HCT116 (cell line): ENCODE measurements around the gene TMC2.

Source experiments
- SRF ChIP-seq: IDR thresholded peaks from 2 replicates; pipeline ENCODE4 v1.6.1; 2012; ENCODE audit warnings: low read depth
- TF ChIP-seq, protein P1 (sequence below), 3 experiments: fragments of 200-600 bp in 1 of 3; sonication (generic) in 1 of 3; IDR thresholded peaks in 2 of 3; conservative IDR thresholded peaks in 1 of 3; 2 replicates each; pipeline ENCODE4 v1.5.1; 2012 to 2017; ENCODE audit warnings: low read depth in 2 of 3, low read length in 2 of 3, antibody characterized with exemption in 1 of 3, borderline replicate concordance in 1 of 3, control low read depth in 1 of 3, mild to moderate bottlenecking in 1 of 3, mixed read lengths in 1 of 3, mixed run types in 1 of 3, moderate library complexity in 1 of 3; ENCODE audit not compliant: insufficient read depth in 1 of 3

- TF ChIP-seq SRF = no peak
- TF ChIP-seq, protein P1, sequence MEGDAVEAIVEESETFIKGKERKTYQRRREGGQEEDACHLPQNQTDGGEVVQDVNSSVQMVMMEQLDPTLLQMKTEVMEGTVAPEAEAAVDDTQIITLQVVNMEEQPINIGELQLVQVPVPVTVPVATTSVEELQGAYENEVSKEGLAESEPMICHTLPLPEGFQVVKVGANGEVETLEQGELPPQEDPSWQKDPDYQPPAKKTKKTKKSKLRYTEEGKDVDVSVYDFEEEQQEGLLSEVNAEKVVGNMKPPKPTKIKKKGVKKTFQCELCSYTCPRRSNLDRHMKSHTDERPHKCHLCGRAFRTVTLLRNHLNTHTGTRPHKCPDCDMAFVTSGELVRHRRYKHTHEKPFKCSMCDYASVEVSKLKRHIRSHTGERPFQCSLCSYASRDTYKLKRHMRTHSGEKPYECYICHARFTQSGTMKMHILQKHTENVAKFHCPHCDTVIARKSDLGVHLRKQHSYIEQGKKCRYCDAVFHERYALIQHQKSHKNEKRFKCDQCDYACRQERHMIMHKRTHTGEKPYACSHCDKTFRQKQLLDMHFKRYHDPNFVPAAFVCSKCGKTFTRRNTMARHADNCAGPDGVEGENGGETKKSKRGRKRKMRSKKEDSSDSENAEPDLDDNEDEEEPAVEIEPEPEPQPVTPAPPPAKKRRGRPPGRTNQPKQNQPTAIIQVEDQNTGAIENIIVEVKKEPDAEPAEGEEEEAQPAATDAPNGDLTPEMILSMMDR (IDR thresholded peaks at IDR 0.05 in 2 of 3, conservative IDR thresholded peaks at IDR 0.05 in 1 of 3; ENCODE audit: borderline replicate concordance in 1 of 3, insufficient read depth in 1 of 3, low read depth in 2 of 3, low read length in 2 of 3) = no peak
Measured at GRCh38 chr20:2654831-2655230, 118.5 kb downstream of the TMC2 start.
